Measurements from ENCODE around the gene LSM5.

Gene LSM5

GRCh38 chr7:32458025-32458424, 32.2 kb downstream of the LSM5 start:
- H3K4me1 ChIP-seq (ENCODE audit: control insufficient read depth, insufficient read depth, low read depth, low read length), result no peaks in the 10 kb centered on the region
- H2BK120ac ChIP-seq (ENCODE audit: low read depth, low read length), result no peak overlapping the region
- no peak overlapping the region for H2BK15ac ChIP-seq (ENCODE audit: low read depth, poor library complexity, severe bottlenecking)
- H3K36me3 ChIP-seq (ENCODE audit: control insufficient read depth in 1 of 2, insufficient read depth in 2 of 2, low read depth in 1 of 2, low read length in 2 of 2), result no peaks in the 10 kb centered on the region
- H2AK5ac ChIP-seq (ENCODE audit: low read length, severe bottlenecking), result no peak overlapping the region
- H2BK12ac ChIP-seq (ENCODE audit: low read length in 2 of 2), result no peak overlapping the region
- DNase-seq, result no peak
- no peak overlapping the region for H2AFZ ChIP-seq (ENCODE audit: low read depth, low read length)
- H3K23ac ChIP-seq (ENCODE audit: low read length in 2 of 2), result no peak overlapping the region
- H4K91ac ChIP-seq (ENCODE audit: low read length), result no peak overlapping the region
- H3K79me1 ChIP-seq (replicated peaks; ENCODE audit: low read length, poor library complexity, severe bottlenecking), result no peaks in the 10 kb centered on the region
- H3K4me2 ChIP-seq (ENCODE audit: low read length, poor library complexity, severe bottlenecking), result no peak overlapping the region
- WGBS, result 68% methylated on average over 3 of the region's 3 CpGs
- H3K18ac ChIP-seq (ENCODE audit: low read depth in 1 of 2, low read length in 2 of 2), result no peak overlapping the region
- no peak overlapping the region for H3K14ac ChIP-seq (ENCODE audit: low read length in 2 of 2)
- no peak overlapping the region for H3K4me3 ChIP-seq (ENCODE audit: insufficient read depth in 1 of 2, low read depth in 1 of 2, low read length in 2 of 2)
- no peak overlapping the region for H2BK5ac ChIP-seq (ENCODE audit: low read depth, low read length, poor library complexity, severe bottlenecking)
- peaks cover 12 to 13% of the 10 kb centered on the region in 2 experiments for H3K27me3 ChIP-seq (ENCODE audit: control insufficient read depth in 1 of 2, insufficient read depth in 1 of 2, low read length in 2 of 2)
- no peak overlapping the region for H3K27ac ChIP-seq (ENCODE audit: low read length, poor library complexity, severe bottlenecking)
- H3K9me3 ChIP-seq (ENCODE audit: control insufficient read depth, low read length), result no peaks in the 10 kb centered on the region
- no peak overlapping the region for H3K9ac ChIP-seq (ENCODE audit: low read length)
- no peak overlapping the region for H4K8ac ChIP-seq (ENCODE audit: low read length)
- H3K4ac ChIP-seq (ENCODE audit: low read depth in 1 of 2, low read length in 2 of 2), result no peak overlapping the region

- Histone ChIP-seq H3K4ac (ENCODE audit: low read depth in 1 of 2, low read length in 2 of 2) (no peak overlapping the region), H3K4me3 (ENCODE audit: insufficient read depth in 1 of 2, low read depth in 1 of 2, low read length in 2 of 2) (no peak overlapping the region), H3K4me1 (ENCODE audit: control insufficient read depth, insufficient read depth, low read depth, low read length) (no peaks in the 10 kb centered on the region), H2BK5ac (ENCODE audit: low read depth, low read length, poor library complexity, severe bottlenecking) (no peak overlapping the region), H3K14ac (ENCODE audit: low read length in 2 of 2) (no peak overlapping the region), H2BK15ac (ENCODE audit: low read depth, poor library complexity, severe bottlenecking) (no peak overlapping the region), H2AK5ac (ENCODE audit: low read length, severe bottlenecking) (no peak overlapping the region), H4K8ac (ENCODE audit: low read length) (no peak overlapping the region), H2AFZ (ENCODE audit: low read depth, low read length) (no peak overlapping the region), H2BK12ac (ENCODE audit: low read length in 2 of 2) (no peak overlapping the region), H3K27ac (ENCODE audit: low read length, poor library complexity, severe bottlenecking) (no peak overlapping the region), H3K9me3 (ENCODE audit: control insufficient read depth, low read length) (no peaks in the 10 kb centered on the region), H3K18ac (ENCODE audit: low read depth in 1 of 2, low read length in 2 of 2) (no peak overlapping the region), H4K91ac (ENCODE audit: low read length) (no peak overlapping the region), H3K79me1 (replicated peaks; ENCODE audit: low read length, poor library complexity, severe bottlenecking) (no peaks in the 10 kb centered on the region), H3K36me3 (ENCODE audit: control insufficient read depth in 1 of 2, insufficient read depth in 2 of 2, low read depth in 1 of 2, low read length in 2 of 2) (no peaks in the 10 kb centered on the region), H3K9ac (ENCODE audit: low read length) (no peak overlapping the region), H2BK120ac (ENCODE audit: low read depth, low read length) (no peak overlapping the region), H3K23ac (ENCODE audit: low read length in 2 of 2) (no peak overlapping the region), H3K4me2 (ENCODE audit: low read length, poor library complexity, severe bottlenecking) (no peak overlapping the region), H3K27me3 (ENCODE audit: control insufficient read depth in 1 of 2, insufficient read depth in 1 of 2, low read length in 2 of 2) (peaks cover 0 to 3% of the 10 kb centered on the region in 2 experiments)
- DNase-seq, result no peak
- WGBS, result 80% methylated on average over 7 of the region's 8 CpGs
Measured at GRCh38 chr7:32453341-32454011, 36.7 kb downstream of the LSM5 start.

- H3K18ac ChIP-seq (ENCODE audit: low read depth in 1 of 2, low read length in 2 of 2), result no peak overlapping the region
- no peak overlapping the region for H3K4ac ChIP-seq (ENCODE audit: low read depth in 1 of 2, low read length in 2 of 2)
- H3K23ac ChIP-seq (ENCODE audit: low read length in 2 of 2), result no peak overlapping the region
- 60% methylated on average over 2 of the region's 2 CpGs for WGBS
- H2AFZ ChIP-seq (ENCODE audit: low read depth, low read length), result no peak overlapping the region
- no peak overlapping the region for H3K4me2 ChIP-seq (ENCODE audit: low read length, poor library complexity, severe bottlenecking)
- H3K27ac ChIP-seq (ENCODE audit: low read length, poor library complexity, severe bottlenecking), result no peak overlapping the region
- H3K9me3 ChIP-seq (ENCODE audit: control insufficient read depth, low read length), result peaks cover 3% of the 10 kb centered on the region
- no peak overlapping the region for H3K4me3 ChIP-seq (ENCODE audit: insufficient read depth in 1 of 2, low read depth in 1 of 2, low read length in 2 of 2)
- H2BK12ac ChIP-seq (ENCODE audit: low read length in 2 of 2), result no peak overlapping the region
- no peaks in the 10 kb centered on the region for H3K27me3 ChIP-seq (ENCODE audit: control insufficient read depth in 1 of 2, insufficient read depth in 1 of 2, low read length in 2 of 2)
- no peak overlapping the region for H3K9ac ChIP-seq (ENCODE audit: low read length)
- no peak overlapping the region for H2AK5ac ChIP-seq (ENCODE audit: low read length, severe bottlenecking)
- H4K8ac ChIP-seq (ENCODE audit: low read length), result no peak overlapping the region
- H2BK15ac ChIP-seq (ENCODE audit: low read depth, poor library complexity, severe bottlenecking), result no peak overlapping the region
- H2BK120ac ChIP-seq (ENCODE audit: low read depth, low read length), result no peak overlapping the region
- H4K91ac ChIP-seq (ENCODE audit: low read length), result no peak overlapping the region
- H3K14ac ChIP-seq (ENCODE audit: low read length in 2 of 2), result no peak overlapping the region
- no peak overlapping the region for H2BK5ac ChIP-seq (ENCODE audit: low read depth, low read length, poor library complexity, severe bottlenecking)
- DNase-seq, result no peak
- no peaks in the 10 kb centered on the region for H3K4me1 ChIP-seq (ENCODE audit: control insufficient read depth, insufficient read depth, low read depth, low read length)
- no peaks in the 10 kb centered on the region for H3K79me1 ChIP-seq (replicated peaks; ENCODE audit: low read length, poor library complexity, severe bottlenecking)
- H3K36me3 ChIP-seq (ENCODE audit: control insufficient read depth in 1 of 2, insufficient read depth in 2 of 2, low read depth in 1 of 2, low read length in 2 of 2), result no peaks in the 10 kb centered on the region
Measured at GRCh38 chr7:32447218-32447617, 43.0 kb downstream of the LSM5 start.

GRCh38 chr7:32436146-32436928, 53.8 kb downstream of the LSM5 start:
- no peak overlapping the region for H2BK5ac ChIP-seq (ENCODE audit: low read depth, low read length, poor library complexity, severe bottlenecking)
- no peak overlapping the region for H3K23ac ChIP-seq (ENCODE audit: low read length in 2 of 2)
- no peaks in the 10 kb centered on the region for H3K27me3 ChIP-seq (ENCODE audit: control insufficient read depth in 1 of 2, insufficient read depth in 1 of 2, low read length in 2 of 2)
- no peak overlapping the region for H3K27ac ChIP-seq (ENCODE audit: low read length, poor library complexity, severe bottlenecking)
- H4K8ac ChIP-seq (ENCODE audit: low read length), result no peak overlapping the region
- DNase-seq, result no peak
- WGBS, result 91% methylated on average over 3 of the region's 5 CpGs
- no peak overlapping the region for H2BK120ac ChIP-seq (ENCODE audit: low read depth, low read length)
- H3K4me2 ChIP-seq (ENCODE audit: low read length, poor library complexity, severe bottlenecking), result no peak overlapping the region
- H3K14ac ChIP-seq (ENCODE audit: low read length in 2 of 2), result no peak overlapping the region
- no peaks in the 10 kb centered on the region for H3K36me3 ChIP-seq (ENCODE audit: control insufficient read depth in 1 of 2, insufficient read depth in 2 of 2, low read depth in 1 of 2, low read length in 2 of 2)
- no peak overlapping the region for H3K4me3 ChIP-seq (ENCODE audit: insufficient read depth in 1 of 2, low read depth in 1 of 2, low read length in 2 of 2)
- H4K91ac ChIP-seq (ENCODE audit: low read length), result no peak overlapping the region
- H2BK12ac ChIP-seq (ENCODE audit: low read length in 2 of 2), result no peak overlapping the region
- no peak overlapping the region for H3K18ac ChIP-seq (ENCODE audit: low read depth in 1 of 2, low read length in 2 of 2)
- no peaks in the 10 kb centered on the region for H3K4me1 ChIP-seq (ENCODE audit: control insufficient read depth, insufficient read depth, low read depth, low read length)
- H3K4ac ChIP-seq (ENCODE audit: low read depth in 1 of 2, low read length in 2 of 2), result no peak overlapping the region
- H3K9me3 ChIP-seq (ENCODE audit: control insufficient read depth, low read length), result no peaks in the 10 kb centered on the region
- H2AK5ac ChIP-seq (ENCODE audit: low read length, severe bottlenecking), result no peak overlapping the region
- H2AFZ ChIP-seq (ENCODE audit: low read depth, low read length), result no peak overlapping the region
- no peaks in the 10 kb centered on the region for H3K79me1 ChIP-seq (replicated peaks; ENCODE audit: low read length, poor library complexity, severe bottlenecking)
- H3K9ac ChIP-seq (ENCODE audit: low read length), result no peak overlapping the region
- no peak overlapping the region for H2BK15ac ChIP-seq (ENCODE audit: low read depth, poor library complexity, severe bottlenecking)

Measured in mesenchymal stem cell (in vitro differentiated cells and primary cell).